NB4 (cell line): Measurements from ENCODE around the gene PRPH.
A peak's percentile ranks its signal among the peaks of the same experiment; 100 is the strongest.

Experiments used
- DNase-seq: peaks from one replicate; pipeline ENCODE4 v3.0.0; 2010; ENCODE audit warnings: low read depth
- H3K4me3 ChIP-seq: one replicate; pipeline ENCODE4 v1.5.1; 2011; ENCODE audit warnings: mild to moderate bottlenecking, low read depth, low read length, moderate library complexity
- MAX ChIP-seq: IDR thresholded peaks from 2 replicates; pipeline ENCODE4 v1.6.1; 2011; ENCODE audit warnings: low read depth, low read length
- MYC ChIP-seq: IDR thresholded peaks from 2 replicates; pipeline ENCODE4 v1.6.1; 2011; ENCODE audit warnings: low read depth, low read length
- POLR2A ChIP-seq: IDR thresholded peaks from 2 replicates; pipeline ENCODE4 v1.6.1; 2011; ENCODE audit warnings: mild to moderate bottlenecking; ENCODE audit not compliant: insufficient read length; ENCODE audit errors: extremely low read depth
- TF ChIP-seq, protein P1 (sequence below): IDR thresholded peaks from one replicate; pipeline ENCODE4 v1.5.1; 2012; ENCODE audit warnings: low read depth, low read length

The PRPH gene

GRCh38 chr12:49341777-49342065, 46.8 kb downstream of the PRPH start:
- DNase-seq, result no peak

GRCh38 chr12:49342066-49342913, 47.3 kb downstream of the PRPH start:
- DNase-seq, result peak; percentile 93
- TF ChIP-seq POLR2A (no peak), MYC (peak; percentile 40; the same call in 1 of the 2 replicates), MAX (no peak)
- TF ChIP-seq, protein P1, sequence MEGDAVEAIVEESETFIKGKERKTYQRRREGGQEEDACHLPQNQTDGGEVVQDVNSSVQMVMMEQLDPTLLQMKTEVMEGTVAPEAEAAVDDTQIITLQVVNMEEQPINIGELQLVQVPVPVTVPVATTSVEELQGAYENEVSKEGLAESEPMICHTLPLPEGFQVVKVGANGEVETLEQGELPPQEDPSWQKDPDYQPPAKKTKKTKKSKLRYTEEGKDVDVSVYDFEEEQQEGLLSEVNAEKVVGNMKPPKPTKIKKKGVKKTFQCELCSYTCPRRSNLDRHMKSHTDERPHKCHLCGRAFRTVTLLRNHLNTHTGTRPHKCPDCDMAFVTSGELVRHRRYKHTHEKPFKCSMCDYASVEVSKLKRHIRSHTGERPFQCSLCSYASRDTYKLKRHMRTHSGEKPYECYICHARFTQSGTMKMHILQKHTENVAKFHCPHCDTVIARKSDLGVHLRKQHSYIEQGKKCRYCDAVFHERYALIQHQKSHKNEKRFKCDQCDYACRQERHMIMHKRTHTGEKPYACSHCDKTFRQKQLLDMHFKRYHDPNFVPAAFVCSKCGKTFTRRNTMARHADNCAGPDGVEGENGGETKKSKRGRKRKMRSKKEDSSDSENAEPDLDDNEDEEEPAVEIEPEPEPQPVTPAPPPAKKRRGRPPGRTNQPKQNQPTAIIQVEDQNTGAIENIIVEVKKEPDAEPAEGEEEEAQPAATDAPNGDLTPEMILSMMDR, result peak; percentile 83
- H3K4me3 ChIP-seq, result no peak overlapping the region

More at GRCh38 chr12:49341777-49342065, 46.8 kb downstream of the PRPH start:
- H3K4me3 ChIP-seq, result no peak overlapping the region
- no peak for TF ChIP-seq MAX
- no peak for TF ChIP-seq POLR2A
- TF ChIP-seq, protein P1, result no peak
- TF ChIP-seq MYC, result no peak

DNA sequence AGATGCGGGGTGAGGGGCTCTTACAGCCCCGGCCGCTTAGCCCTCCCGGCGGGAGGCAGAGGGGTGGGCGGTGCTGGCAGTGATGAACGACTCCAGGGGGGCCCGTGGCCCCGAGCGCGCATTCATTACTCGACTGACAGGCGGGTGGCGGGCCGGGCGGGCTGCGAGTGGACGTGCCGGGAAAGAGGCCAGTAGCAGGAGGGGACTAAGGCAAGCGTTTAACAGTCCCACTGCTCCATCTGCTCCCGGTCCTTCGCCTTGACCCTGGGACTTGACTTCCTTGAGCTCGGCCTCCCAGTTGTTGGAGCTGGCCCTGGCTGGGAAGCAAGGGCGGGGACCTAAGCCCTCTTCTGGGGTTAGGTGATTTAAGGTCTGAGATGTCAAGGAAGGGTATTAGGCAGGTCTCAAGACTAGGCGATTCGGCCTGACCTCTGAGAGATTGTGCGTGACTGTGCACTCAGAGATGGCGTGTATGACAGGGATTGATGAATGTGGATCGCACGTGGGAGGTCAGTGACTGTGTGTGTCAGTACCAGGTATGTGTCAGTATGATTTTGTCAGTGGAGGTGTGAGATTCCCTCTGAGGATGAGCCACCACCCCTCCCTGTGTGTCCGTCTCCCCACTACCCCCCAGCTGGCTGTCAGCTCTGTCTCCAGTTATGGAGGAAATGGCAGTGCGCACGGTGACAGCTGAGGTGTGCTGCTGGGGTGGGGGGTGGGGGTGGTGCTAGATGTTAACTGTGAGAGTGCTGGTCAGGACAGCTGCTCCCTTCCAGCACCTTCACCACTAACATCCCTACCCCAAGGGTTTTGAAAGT, 48.2 kb downstream of the PRPH start:
- no peak for DNase-seq
- TF ChIP-seq POLR2A, result no peak
- no peak for TF ChIP-seq MAX
- TF ChIP-seq, protein P1, result no peak
- no peak for TF ChIP-seq MYC
- H3K4me3 ChIP-seq, result no peak overlapping the region

GRCh38 chr12:49344486-49345050, 49.6 kb downstream of the PRPH start:
- no peak overlapping the region for H3K4me3 ChIP-seq
- TF ChIP-seq, protein P1, result no peak
- no peak for TF ChIP-seq POLR2A
- no peak for TF ChIP-seq MAX
- no peak for TF ChIP-seq MYC
- DNase-seq, result no peak

DNA sequence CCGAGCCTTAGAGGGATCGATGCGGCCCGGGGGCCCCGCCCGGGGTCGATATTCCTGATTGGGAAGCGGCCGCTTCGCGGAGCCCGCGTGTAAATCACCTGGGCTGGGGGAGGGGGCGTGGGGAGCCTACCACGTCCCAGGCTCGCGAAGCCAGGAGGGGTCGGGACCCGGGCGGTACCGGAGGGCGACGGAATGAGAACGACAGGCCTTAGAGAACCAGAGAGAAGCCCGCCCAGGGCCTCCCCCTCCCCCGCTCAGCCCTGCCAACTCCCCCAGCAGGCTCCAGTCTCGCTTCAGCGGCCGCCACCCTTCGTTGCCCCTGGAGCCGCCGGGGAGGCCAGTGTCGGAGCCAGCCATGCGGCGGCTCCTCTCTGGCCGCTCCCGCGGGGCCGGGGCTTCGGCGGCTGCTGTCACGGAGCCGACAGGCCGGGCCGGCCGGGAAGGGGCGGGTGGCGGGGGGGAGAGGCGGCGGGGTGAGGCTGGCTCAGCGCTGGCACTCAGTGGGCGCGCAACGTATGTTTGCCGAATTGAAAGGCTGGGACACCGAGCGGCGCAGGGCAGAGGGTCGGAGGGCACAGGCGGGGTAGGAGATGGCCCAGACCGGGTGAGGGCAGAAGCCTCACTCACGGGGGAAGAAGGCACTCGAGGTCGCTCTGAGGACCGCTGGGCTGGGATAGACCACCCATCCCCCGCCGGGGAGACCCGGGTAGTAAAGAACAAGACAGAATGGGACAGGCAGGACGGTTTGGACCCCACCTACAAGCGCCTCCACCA, 50.3 kb downstream of the PRPH start:
- no peak for TF ChIP-seq POLR2A
- no peak for TF ChIP-seq MYC
- no peak for TF ChIP-seq MAX
- TF ChIP-seq, protein P1, result no peak
- DNase-seq, result peak; percentile 55
- H3K4me3 ChIP-seq, result no peak overlapping the region
